HT1080 (cell line): ENCODE data around the gene CATSPERZ. TPM values are rescaled to one million over a fixed set of nuclear protein-coding genes. Genes with fewer than 3 reads are reported as not detected.
"Not testable (repeated sequence)": the region's sequence is repeated elsewhere in the genome, so short reads cannot be mapped to it uniquely, and the experiment has no call there.

ENCODE experiments used
- DNase-seq: peaks from one replicate; pipeline ENCODE4 v3.0.0-alpha.2; 2015; ENCODE audit warnings: low read depth
- total RNA-seq: library from RNA; depleted of rRNA; stranded (reverse); fragments of >200 nt; shearing (Covaris generic); gene quantifications from 2 replicates; pipeline ENCODE4 v1.2.3, GENCODE V29; 2014

Gene CATSPERZ
- total RNA-seq, 1 experiment from 2014 or later = 1.2 TPM

GRCh38 chr11:64297699-64298358 is 2.3 kb upstream of the CATSPERZ start:
- no peak for DNase-seq

GRCh38 chr11:64298966-64299846 is 952 bp upstream of the CATSPERZ start:
- no peak for DNase-seq

GRCh38 chr11:64303109-64304031 is 3.2 kb downstream of the CATSPERZ start:
- DNase-seq = no peak

DNA sequence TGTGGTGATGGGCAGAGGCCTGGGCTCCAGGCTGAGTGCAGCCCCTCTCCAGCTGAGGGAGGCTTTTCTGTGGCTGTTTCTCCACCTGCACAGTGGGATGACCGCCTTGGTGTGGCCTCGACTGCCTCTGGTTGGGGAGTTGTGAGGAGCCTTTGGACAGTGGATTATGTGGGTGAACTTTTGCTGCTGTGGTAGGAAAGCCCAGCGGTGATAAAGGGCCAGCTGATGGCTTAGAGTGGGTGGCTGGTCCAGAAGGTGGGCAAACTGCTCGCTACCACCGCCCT is 3.8 kb downstream of the CATSPERZ start:
- DNase-seq = no peak

- DNase-seq = peak; percentile 94
These were observed 4.3 kb downstream of the CATSPERZ start for GRCh38 chr11:64304316-64305072.

DNA sequence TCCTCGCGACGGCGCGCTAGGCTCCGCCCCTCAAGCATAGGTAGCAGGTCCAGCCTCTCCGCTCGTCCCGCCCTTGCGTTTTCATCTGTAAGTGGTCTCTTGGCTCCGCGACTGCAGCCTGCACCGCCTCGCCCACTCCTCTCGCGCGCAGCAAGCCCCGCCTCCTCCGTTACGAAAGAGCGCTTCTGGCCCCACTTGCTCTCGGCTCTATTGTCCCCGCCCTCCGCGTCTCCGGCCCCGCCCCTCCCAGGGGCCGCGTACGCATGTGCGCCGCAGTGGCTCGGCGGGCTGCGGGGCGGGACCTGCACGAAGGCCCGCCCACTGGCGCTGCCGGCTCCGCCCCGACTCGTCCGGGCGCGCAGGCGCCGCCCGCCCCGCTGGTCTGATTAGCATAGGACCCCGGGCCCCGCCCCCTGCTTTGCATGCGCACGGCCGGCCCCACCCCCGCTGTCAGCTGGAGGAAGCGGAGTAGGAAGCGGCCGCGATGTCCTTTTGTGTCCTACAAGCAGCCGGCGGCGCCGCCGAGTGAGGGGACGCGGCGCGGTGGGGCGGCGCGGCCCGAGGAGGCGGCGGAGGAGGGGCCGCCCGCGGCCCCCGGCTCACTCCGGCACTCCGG is 5.0 kb downstream of the CATSPERZ start, which contains the start of gene ESRRA:
Gene ESRRA (plus strand): TSS at position 450 of the 616 bp plus-strand sequence. CDS start 1,656 bp downstream, outside the sequence.
- DNase-seq = peak; percentile 99

DNA sequence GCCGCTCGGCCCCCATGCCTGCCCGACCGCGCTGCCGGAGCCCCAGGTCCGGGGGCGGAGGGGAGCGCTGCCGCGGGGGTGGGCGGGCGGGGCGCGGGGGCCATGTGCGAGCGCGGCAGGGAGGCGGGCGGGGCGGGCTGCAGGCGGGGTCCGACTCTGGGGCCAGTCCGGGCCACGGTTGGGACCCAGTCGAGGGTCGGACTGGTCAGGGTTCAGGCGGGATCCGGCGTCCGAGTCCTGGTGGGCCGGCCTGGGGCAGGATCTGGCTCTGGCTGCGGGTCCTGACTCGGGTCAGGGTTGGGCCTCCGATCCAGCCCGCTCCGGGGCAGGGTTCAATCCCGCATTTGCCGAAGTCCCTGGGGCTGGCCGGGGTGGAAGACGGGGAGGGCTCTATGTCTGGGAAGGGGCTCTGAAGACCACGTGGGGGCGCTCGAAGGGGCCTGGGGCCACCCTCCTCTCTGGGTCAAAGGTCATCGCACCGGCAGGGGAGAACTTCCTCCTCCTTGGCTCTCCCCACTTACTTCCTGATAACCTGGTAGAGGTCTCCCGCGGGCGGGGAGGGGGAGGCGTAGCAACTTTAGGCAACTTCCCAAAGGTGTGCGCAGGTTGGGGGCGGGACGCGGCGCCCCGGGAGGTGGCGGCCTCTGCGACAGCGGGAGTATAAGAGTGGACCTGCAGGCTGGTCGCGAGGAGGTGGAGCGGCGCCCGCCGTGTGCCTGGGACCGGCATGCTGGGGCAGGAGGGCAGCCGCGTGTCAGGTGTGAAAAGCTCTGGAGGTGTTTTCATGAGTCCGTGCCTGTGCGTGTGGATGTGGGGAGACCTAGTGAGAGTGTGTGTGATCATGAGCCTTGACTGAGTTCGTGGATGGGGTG is 5.8 kb downstream of the CATSPERZ start:
- peak; percentile 72 for DNase-seq

GRCh38 chr11:64306563-64306875 is 6.4 kb downstream of the CATSPERZ start:
- DNase-seq = no peak

DNA sequence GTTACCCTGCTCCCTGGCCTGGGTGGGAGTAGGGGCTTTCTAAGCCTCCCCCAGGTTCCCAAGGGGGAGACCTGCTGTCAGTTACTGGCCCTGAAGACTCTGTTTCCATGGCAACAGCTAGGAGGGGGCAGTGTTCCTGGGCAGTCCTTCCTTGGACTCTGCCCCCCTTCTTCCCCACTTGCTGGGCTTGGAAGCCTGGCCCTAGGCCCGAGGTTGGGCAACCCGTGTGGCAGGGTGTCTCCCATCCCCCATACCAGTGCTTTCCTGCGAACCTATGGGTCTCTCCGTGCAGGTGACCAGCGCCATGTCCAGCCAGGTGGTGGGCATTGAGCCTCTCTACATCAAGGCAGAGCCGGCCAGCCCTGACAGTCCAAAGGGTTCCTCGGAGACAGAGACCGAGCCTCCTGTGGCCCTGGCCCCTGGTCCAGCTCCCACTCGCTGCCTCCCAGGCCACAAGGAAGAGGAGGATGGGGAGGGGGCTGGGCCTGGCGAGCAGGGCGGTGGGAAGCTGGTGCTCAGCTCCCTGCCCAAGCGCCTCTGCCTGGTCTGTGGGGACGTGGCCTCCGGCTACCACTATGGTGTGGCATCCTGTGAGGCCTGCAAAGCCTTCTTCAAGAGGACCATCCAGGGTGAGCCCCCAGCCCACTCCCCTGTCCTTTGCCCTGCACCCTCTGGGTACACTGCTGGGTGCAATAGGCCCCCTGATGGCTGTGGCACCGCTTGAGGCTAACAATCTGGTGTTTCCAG is 6.9 kb downstream of the CATSPERZ start:
- DNase-seq = no peak

DNA sequence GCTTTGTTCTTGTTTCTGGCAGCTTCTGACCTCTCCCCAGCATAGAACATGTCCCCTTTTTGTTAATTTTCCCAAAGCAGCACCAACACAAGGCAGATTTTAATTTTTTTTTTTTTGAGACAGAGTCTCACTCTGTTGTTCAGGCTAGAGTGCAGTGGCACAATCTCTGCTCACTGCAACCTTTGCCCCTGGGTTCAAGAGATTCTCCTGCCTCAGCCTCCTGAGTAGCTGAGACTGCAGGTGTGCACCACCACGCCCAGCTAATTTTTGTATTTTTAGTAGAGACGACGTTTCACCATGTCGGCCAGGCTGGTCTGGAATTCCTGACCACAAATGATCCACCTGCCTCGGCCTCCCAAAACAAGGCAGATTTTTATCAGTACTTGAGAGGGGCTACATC is 7.6 kb downstream of the CATSPERZ start:
- not testable (repeated sequence) for DNase-seq

GRCh38 chr11:64312947-64313346 is 12.8 kb downstream of the CATSPERZ start:
- DNase-seq = no peak

DNA sequence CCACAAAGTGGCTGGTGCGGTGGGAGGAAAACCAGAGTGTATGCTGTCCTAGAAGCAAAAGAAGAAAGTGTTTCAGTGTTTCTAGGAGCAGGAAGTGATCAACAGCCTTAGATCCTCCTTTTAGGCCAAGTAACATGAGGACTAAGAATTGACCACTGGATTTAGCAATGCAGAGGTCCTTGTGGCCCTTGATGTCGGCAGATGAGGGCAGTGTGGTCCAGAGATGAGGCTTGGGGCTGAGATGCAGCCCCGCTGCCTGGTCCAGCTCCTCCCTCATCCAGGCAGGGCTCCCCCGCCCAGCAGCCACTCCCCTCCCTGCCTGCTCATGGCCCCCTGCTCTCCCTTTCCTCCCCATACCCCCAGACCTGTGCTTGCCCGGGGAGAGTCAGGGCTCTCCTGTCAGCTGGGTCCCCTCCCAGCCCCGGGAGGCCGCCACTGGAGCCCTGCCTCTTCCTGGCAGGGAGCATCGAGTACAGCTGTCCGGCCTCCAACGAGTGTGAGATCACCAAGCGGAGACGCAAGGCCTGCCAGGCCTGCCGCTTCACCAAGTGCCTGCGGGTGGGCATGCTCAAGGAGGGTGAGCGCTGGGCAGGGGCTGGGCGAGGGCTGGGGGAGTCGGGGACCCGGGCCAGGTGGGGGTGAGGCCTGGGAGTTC is 13.5 kb downstream of the CATSPERZ start:
- DNase-seq = no peak

DNA sequence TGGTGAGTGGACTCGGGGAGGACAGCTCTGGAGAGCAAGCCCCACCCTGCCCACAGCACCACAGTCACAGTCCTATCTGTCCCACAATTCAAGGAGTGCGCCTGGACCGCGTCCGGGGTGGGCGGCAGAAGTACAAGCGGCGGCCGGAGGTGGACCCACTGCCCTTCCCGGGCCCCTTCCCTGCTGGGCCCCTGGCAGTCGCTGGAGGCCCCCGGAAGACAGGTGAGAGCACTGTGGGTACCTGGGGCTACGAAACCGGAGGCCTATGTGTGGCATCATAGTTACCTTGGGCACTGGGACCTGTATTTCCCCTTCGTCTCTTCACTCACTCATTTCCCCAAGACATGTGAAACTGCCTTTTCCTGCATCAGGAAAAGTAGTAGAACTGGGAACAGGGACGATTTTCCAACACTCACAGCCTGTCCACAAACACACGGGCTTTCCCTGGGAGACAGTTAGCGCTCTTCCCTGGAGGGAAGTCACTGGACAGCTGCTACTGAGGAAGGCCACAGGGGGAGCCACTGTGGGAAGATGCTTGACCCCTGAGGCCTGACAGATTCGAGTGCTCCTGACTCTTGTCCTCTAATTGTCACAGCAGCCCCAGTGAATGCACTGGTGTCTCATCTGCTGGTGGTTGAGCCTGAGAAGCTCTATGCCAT is 14.1 kb downstream of the CATSPERZ start:
- no peak for DNase-seq

DNA sequence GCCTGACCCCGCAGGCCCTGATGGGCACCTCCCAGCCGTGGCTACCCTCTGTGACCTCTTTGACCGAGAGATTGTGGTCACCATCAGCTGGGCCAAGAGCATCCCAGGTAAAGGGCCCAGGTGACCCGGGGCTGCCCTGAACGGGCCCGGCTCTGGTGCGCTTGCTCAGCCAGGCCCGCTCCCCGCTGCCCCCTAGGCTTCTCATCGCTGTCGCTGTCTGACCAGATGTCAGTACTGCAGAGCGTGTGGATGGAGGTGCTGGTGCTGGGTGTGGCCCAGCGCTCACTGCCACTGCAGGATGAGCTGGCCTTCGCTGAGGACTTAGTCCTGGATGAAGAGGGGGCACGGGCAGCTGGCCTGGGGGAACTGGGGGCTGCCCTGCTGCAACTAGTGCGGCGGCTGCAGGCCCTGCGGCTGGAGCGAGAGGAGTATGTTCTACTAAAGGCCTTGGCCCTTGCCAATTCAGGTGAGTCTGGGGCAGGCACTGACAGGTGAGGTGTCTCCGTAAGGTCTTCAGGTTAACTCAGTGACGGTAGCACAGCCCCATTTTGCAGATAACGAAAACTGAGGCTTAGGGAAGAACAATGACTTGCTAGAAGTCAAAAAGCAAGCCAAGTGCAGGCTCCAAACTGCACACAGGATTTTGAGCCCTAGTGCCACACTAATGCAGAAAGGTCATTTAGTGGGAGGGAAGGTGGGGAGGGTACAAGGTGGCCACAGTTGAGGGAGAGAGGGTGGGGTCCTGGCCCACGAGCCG is 14.8 kb downstream of the CATSPERZ start:
- no peak for DNase-seq

- not testable (repeated sequence) for DNase-seq
These were observed 15.7 kb downstream of the CATSPERZ start for GRCh38 chr11:64315667-64316526.

DNA sequence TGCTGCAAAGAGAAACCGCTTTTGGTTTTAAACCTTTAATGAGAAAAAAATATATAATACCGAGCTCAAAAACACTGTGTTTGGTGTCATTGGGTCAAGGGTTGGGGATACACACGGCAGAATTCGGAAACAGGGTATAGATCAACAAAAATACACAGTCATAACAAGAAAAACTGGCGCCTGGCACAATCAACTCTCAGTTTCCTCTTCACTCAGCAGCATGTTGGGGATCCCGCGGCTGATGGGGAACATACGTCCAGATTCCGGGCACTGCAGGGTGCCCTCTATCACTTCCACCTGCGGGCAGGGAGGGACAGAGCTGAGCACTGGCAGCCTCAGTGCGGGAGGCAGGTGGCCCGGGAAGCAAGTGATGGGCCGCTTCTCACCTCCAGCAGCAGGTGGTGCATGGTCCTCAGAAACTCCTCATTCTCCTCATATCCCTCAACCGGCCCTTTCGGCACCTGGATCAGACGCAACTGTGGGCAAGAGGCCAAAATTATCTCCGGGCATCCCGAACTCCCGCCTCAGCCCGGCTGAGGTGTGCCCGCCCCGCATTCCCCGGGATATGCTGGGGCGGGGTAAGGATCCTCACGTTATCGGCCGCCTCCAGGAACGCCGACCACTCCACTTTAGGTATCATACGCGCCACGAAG is 16.6 kb downstream of the CATSPERZ start:
- peak; percentile 51 for DNase-seq
